ENCODE measurements around the gene LOC101059915.

LOC101059915 gene

DNA sequence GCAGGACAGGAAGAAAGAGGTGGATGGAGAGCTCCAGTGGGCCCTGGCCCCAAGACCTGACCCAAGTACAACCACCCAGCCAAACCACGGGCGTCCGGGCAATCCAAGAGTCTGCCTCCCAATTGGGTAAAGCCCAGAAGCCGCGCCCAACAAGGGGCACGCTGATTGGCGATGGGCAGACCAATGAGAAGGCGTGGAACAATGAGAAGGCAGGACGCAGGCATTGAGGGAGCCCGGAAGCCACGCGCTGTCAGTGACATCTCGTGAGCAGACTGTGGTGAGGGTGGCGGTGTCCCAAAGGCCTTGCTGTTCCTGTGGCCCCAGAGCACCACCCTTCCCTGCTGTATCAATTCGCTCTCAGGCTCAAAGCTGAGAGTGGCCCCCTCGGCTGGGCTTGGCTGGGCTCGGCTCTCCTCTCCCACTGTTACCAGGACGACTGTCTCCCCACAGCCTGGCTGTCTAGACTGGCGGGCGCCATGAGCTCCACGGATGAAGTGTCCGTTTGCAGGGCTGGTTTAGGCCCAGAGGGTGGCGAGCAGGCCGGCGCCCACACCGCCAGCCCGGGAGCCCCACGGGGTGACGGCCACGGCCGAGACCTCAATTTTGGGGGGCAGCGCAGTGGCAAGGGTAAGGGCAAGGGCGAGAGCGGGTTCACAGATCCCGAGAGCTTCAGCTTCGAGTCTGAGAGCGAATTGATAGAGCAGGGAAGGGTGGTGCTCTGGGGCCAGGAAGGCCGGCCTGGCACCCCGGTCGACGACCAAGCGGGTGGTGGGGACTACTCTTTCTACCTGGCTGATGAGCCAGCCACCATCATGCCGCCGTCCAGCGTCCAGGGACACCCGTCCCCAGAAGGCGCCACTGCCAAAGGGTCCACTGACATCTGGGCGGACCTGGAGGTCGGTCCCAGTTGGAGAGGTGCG is at the start of gene LOC101059915:
Gene LOC101059915 (plus strand): TSS at position 219 of the 920 bp plus-strand sequence.
- no peak for DNase-seq

DNA sequence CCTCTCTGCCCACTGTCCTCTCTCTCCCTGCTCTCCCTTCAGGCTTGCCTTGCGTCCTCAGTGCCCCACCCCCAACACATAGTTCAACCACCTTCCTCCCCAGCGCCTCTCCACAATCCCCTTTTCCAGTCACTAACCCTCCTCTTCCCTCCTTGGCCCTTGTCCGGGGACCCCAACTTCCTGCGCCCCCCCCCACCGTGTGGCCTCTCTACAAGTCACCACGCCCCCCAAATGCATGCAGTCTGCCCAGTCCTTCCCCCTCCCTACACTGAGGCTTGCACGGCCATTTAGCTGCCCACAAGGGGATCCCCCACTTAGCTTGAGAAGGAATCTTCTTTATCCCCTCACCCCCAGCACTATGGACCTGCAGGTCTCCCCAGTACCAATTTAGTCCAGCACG is 49.6 kb upstream of the LOC101059915 start:
- DNase-seq = no peak

DNA sequence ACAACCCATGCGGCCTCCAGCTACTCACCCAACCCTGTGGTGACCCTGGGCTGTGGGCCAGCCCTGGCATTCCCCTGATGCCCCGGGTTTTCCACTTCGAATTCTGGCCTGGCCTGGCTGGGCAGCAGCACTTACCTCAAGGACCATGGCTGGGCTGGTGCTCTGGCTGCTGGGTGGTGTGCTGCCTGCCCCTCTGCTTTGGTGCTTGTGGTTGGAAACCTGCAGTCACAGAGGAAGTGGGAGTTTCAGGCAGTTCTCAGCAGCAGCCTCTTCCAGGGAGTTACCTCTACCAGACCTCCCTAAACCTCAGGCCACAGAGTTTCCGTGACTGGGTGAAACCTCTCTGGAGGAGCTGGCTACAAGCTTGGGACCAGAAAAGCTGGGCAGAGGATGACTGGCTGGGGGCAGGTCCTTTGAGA is 49.0 kb upstream of the LOC101059915 start, which contains the start of gene CXCR3:
Gene CXCR3 (minus strand): TSS at position 209 of the 419 bp plus-strand sequence. CDS start 62 bp downstream, at position 147.
- no peak for DNase-seq

DNA sequence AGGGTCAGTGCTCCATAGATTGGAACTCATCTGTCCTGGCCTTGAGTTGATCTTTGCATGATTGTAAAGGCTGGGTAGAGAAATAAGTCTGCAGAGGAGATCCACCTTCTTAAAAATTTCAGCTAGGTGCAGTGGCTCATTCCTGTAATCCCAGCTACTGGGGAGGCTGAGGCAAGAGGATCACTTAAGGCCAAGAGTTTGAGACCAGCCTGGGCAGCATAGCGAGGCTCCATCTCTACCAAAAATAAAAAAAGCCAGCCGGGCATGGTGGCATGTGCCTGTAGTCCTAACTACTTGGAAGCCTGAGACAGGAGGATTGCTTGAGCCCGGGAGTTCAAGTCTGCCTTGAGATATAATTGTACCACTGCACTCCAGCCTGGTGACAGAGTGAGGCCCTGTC is 48.6 kb upstream of the LOC101059915 start:
- DNase-seq = no peak

DNA sequence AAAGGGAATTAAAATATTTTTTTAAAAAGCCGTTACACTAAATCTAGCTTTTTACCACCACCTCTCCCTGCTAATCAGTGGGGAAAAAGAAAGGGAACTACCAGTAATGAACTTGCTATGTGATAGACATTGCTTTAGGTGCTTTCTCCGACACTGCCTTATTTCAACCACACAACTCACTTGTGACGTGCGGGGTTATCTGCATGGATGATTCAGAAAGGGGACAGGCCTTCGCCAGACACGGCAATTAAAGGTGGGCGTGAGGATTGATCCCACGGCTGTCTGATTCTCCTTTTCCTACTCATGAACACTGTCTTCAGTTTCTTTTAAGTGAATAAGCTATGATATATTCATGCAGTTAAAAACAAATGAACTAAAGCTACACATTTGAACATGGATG is 48.2 kb upstream of the LOC101059915 start:
- DNase-seq = no peak

DNA sequence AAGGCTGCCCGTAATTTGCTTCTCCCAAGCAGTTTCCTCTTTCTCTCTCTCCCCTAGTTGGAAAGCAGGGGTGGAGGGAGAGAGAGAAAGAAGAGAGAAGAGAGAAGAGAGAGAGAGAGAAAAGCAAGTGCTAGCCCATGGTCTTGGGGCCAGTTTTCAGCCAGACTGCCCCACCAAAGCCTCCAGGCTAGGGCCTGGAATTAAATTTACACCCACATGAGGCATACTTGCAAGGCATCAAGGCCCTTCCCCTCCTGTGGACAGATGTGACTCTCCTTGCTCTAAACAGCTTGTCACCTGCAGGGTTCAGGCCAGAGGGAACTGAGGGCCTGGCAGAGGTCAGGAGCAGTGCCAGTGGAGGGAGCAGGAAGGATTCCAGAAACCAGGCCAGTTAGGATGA is 47.4 kb upstream of the LOC101059915 start:
- no peak for DNase-seq

DNA sequence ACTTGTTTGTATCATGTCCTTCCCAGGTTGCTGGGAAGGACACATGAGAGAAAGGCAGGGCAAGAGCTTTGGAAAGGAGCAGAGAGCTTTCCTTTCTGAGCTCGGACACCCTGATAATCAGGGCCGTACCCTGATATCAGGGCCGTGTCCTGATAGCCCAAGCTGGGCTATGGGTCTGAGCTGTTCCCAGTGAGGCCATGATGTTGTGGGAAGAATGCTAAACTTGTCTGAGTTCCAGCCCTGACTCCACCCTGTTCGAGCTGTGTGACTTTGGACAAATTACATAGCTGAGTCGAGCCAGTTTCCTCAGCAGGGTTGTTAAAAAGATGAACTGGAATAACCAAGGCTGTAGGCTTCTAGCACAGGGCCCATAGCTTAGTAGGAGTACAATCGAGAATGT is 45.7 kb upstream of the LOC101059915 start:
- DNase-seq = no peak

DNA sequence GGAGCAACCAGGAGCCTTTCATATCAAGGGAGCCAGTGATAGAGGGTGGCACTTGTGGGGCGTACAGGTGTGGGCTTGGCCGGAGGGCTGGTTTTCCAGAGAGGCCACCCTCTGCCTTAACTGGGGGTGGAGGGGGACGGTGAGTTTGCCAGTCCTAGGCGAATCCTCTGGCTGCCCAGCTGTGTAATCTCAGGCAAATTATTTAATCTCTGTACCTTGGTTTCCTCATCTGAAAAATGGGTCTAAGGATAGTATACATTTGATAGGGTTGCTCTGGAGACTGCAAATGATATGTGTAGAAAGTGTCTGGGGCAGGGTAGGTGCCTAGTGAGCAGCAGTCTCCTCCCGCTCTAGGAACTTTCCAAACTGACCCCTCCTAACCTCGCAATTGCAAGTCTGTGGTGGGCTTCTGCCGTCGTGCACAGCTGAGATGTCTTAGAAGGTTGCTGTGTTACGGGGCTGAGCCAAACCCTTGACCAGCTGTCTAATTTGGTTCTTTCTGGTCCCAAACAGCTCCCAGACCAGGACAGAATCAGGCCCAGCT is 45.2 kb upstream of the LOC101059915 start:
- no peak for DNase-seq

DNA sequence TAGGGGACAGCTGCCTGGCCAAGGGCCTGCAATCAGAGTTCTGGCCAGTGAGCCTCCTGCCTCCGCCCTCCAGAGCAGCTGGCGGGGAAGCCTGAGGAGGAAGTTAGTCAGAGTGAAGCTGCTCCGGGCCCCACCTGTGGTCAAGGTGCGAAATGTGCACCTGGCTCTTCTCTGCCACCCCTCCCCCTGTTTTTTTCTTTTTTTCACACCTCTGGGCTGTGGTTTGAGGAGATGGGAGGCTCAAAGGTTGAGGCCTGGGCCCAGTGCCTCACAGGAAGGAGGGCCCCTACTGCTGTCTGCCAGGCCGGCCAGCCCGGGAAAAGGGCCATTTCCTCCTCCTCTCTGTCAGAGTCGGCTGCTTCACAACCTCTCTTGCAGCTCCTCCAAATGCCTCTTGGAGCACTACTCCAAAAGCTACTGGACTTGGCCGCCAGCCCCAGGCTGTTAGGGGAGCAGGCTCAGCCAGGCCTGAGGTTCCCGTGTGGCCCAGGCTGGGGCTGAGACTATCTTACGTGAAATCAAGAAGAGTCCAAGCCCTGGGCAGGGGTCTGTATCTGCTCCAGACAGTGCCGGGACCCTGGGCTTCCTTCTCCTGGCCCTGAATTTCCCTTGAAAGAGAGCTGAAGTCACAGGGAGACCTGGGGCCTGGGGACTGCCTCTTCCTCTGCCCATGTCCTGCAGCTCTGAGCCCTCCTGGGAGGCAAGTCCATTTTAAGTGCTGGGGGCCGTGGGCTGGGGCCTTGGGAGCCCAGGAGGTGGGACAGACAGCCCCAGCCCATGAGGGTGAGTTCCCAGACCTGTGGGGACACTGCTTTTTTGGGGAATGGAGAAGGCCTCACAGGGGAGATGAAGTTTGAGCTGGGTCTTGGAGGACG is 44.5 kb upstream of the LOC101059915 start:
- DNase-seq = peak; percentile 61

DNA sequence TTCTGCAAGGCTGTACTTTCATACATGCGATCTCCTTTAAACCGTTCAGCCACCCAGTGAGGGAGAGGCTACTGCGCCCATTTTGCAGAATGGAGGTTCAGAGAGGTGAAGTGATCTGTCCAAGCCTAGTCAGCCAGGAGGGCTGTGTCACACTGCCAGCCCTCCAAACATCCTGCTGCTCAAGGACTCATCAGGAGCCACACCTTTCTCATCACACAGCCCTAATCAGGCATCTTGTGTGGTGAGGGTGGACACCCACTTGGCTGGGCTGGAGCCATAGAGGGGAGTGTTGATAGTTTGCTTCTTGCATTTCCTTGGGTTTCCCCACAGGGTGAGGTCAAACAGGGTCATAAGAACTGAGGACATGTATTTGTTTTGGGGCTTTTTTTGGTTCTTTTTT is 43.6 kb upstream of the LOC101059915 start:
- DNase-seq = no peak

DNA sequence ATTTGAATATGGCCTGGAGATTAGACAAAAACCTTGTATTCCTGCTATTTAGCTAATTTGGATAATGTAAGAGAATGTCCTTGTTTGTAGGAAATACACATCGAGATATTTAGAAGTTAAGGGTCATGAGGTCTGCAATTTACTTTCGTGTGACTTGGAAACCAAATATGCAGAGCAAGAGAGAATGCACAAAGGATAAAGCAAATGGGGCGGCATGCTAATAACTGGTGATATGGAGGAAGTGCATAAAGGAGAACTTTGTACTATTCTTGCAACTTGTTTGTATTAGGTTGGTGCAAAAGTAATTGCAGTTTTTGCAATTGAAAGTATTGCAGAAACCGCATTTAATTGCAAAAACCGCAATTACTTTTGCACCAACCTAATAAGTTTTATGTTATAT is 41.9 kb upstream of the LOC101059915 start:
- DNase-seq = no peak

DNA sequence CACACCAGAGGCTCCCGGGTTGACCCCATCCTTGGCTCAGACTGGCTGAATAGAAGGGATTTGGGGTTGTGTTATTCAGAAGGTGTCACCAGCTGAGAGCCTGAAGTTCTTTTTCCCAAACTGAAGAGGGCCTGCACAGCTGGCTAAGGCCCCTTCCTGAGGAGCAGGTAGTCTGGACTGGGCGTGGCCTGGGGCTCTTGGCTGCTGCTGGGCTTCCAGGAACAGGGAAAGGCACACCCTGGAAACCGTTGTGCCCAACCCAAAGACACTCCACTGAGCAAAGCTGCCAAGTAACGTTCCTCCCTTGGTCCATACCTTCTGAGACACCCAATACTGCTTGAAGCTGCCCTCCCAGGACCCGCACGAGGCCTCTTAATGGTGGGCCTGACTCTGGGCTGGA is 40.8 kb upstream of the LOC101059915 start:
- DNase-seq = no peak

DNA sequence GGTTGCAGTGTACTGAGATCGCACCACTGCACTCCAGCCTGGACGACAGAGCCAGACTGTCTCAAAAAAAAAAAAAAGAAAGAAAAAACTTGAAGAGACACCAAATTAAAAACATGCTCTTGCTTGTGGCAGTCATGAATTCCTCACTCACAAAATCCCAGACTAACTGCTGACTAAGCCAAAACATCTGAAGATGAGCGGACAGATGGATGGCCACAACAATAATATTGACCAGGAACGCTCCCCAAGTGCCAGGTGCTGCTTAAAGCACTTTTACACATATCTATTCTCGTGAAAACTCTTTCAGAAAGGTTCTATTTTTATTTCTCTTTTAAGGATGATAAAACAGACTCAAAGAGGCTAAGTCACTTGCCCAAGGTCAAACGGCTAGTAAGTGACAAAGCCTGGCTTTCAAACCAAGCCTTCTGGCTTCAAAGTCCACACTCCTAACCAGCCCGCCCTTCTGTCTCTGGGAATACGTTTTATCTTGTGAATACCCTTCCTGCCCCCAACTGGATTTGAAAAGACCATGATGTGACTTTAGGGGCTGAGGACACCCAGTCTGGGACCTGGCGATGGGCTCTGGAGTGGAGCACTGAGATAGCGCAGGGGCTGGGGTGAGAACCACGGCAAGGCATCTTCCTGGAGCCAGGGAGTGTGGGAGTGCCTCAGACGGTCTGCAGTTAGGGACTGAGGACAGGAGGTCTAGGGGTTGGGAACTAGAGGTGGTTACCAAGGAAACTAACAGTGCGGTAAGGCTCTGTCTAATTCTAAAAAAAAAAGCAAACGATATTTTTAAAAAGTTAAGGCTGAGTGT is 39.5 kb upstream of the LOC101059915 start:
- no peak for DNase-seq

DNA sequence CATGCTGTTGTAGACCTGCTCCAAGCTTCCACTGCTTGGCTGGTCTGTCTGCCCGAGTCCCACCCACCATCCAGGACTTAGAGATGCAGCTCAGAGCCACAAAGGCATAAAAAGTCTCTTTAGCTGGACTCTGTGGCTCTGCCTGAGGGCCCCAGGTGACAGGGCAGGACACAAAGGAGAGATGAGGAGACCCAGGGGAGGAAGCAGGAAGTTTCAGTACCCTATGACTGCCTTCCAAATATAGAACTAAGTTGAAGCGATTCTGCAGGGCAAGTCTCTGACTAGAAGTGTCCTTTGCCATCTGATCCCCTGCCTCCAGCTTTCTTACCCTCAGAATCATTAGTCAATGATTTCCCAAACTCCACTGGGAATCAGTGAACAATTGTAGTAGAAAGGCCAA is 37.9 kb upstream of the LOC101059915 start:
- DNase-seq = no peak

DNA sequence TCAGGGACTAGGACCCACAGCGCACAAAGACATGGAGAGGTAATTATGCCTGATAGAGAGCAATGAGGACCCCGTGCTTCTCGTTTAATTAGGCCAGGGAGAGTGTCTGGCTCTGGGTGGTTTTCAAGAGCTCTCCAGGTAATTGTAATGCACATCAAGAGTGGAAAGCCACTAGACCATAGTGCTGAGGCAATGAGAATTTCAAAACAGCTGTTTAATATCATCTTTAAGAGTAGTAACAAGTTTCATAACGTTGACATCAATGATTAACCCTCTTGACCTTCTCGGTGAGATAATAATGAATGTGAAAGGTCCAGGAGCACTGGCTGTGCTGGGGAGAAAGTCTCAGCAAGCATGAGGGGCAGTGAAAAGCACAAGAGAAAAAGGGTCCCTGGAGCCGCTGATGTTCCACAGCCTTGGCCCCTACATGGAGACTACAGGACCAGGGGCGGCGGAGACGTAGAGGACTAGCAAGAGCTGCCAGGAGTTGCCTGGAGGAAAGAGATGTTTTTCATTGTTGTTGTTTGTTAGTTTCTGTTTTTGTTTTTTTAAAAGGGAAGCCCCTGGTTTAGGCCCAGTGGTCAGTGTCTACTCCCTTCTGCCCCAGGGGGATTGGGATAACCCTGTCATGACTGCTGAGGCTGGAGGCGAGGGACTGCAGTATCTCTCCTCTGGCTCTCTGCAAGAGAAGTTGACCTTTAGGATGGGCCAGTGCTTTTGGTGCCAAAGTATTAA is 34.3 kb upstream of the LOC101059915 start:
- DNase-seq = no peak

DNA sequence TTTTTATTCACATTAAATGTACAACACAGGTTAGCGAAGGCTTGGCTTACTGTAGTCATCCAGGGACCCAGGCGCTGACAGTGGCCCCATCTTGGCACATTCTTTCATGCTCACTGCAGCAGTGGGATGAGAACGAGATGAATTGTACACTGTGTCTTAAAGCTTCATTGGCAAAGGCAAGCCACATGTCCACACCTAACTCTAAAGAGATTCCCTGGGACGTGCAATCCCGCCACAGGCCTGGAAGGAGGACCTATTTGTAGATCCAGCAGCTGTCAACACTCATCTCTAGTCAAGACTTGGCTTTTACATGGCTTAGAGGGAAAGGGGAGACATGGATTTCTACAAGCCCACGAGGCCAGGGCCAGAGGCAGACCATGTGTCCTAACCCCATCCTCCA is 33.0 kb upstream of the LOC101059915 start:
- no peak for DNase-seq

DNA sequence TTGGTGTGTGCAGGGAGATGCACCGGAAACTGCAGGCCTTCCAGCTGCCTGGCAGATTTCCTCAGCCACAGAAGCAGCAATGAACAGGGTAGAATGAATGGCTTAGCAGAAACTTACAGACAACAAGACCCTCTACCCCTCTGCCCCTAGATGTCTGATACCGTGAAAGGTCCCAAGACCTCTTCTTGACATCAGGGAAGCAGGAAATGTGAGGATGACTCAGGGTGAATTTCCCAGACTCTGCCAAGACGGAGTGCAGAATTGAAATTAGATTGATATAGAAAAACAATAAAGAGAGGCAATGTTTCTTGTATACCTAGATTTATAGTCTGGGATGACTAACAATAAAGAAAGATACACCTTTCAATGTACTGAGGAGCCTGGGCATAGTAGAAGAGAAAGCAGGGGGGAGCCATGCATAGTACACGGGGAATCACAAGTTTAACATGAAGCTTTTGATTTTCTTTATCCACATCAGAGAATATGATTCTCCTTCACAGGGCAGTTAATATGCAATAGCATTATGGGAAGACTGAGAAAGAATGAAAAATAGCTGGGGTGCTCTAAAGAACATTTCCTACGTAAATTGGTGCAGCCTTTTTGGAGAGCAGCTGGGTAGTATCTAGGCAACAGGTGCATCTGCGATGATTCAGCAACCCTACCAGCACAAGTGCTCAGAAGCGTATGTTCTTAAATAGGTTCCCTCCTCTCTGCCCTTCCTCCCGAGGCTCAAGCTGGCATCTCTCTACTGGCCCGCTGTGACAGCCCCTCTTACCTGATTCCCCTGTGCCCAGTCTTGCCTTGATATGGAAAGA is 30.7 kb upstream of the LOC101059915 start:
- no peak for DNase-seq

DNA sequence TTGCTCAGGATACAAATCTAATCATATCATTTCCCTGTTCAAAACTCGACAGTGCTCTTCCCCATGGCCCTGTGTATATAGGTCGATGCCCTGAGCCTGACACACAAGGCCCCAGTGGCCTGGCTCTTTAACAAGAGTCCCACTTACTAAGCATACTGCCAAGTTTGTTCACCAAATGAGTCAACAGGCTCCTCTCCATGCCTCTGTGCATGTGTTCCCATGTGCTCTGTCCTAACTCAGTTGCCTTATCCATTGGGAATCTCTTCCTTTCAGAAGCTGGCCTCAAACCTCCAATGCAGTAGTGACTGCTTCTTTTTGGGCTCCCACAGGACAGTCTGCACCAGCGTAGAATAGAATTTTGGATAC is 30.1 kb upstream of the LOC101059915 start:
- no peak for DNase-seq

DNA sequence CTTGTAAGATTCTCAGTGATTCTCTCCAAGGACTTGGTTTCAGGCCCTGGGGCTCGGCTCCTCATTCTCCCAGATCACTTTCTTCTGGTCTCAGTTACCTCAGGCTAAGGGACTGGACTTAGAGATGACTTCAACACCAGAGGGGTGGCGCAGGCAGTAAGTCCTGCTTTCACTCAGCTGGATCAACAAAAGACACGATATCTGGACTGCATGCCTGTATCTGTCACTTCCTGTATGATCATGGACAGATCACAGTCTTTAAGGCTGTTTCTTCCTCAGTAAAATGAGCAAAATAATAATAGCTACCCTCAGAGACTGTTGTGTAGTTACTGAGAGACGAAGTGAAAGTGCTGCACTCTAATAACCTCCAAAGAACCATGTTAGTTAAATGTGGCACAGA is 29.5 kb upstream of the LOC101059915 start:
- DNase-seq = peak; percentile 20

DNA sequence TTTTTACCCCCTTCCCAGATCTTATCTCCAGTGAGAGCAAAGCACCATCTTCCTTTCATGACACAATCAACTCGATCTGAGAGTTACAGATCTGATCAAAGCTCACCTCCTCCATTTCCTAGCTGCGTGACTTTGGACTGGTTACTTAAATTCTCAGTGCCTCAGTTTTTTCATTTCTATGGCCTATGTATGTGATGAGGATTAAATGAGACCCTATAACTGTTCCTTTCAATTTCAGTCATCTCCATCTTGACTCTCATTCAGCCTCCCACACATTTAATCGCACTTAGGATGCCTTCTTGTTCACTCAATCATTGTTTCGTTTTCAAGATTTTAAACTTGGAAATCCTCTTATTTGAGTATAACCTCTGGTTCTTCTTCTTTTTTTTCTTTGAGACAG is 28.9 kb upstream of the LOC101059915 start:
- no peak for DNase-seq

DNA sequence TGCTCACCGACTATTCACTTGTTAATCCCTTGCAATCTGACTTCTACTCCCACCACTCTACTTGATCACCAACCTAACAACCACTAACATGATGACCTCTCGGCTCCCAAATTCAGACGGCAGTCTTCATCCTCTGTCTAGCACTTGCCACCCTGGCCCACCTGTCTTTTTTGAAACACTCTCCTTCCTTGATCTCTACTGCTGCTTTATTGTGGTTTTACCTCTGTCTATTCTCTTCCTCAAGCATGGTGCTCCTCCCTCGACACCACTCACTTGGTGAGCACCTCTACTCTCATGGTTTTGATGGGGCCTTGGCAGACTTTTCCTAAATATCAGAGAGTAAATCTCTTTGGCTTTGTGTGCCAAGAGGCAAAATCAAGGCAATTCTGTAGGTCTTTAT is 27.3 kb upstream of the LOC101059915 start:
- DNase-seq = no peak

Measured in fibroblast of skin of right quadriceps (primary cell).